Measurements from ENCODE around the gene EEF2KMT.
"Not testable (repeated sequence)": the region's sequence is repeated elsewhere in the genome, so short reads cannot be mapped to it uniquely, and the experiment has no call there.

The EEF2KMT gene

DNA sequence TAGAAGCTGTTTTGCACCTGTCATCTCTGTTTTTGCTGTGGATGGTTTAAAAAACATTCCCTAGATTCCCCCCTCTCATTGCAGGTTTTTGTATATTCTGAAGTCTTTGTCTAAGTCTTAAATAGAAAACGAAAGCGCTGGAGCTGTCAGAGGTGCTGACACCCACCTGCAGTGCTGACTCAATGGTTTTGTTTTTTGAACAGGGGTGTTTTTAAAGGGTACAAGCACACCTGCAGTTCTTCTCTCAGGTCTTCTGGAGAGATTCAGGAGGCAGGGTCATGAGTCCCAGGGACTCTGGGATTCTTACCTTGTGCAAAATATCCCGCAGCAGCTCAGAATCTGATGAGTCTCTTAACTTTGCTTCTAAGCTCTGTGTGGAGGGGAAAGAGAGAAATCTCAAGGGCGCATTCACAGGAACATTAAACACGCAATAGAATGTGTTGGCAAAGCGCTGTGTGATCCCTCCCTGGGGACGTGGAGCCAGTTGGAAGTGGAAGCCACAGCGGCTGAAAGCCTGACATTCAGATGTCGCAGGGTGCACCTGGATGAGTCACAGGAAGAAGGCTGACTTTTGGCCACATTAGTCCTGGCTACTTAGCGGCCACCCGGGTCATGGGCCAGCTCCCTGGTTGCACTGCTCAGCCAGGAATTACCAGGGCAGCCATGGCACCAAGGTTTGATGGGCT is 2.3 kb downstream of the EEF2KMT start:
- DNase-seq = not testable (repeated sequence)

DNA sequence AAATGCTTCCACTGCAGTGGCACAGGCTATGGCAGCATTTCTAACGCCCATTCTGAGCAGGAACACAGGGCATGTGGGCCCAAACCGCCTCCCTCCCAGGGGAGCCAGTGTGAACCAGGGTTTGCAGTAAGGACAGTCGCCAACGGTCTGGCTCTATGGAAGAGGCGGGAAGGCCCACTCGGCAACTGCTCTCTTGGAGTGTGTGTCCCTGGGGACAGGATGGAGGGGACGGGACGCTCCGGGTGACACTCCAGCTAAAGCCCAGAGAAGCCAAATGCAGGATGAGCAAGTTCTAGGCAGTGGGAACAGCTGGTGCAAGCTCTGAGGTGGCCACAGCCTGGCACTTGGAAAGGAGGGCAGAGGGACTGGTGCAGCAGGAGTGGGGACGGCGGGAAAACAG is 3.8 kb downstream of the EEF2KMT start:
- not testable (repeated sequence) for DNase-seq

DNA sequence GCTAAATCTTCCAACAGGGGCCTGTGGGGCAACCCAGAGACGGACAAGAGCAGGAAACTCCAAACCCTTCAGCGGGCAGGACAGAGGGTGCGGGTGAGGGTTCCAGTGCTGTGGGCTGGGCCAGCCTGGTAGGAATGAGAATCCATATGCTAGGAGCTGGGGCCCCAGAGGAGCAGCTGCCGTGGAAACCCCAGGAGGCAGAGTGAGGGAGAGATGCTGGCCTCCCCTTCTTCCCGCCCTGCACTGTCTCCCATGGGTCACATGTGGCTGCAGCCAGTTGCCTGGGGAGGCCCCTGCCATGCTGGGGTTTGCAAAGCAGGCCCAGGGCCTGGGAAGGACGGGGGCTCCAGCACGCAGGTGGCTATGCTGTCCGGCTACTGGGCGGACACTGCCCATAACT is 4.5 kb downstream of the EEF2KMT start:
- not testable (repeated sequence) for DNase-seq

DNA sequence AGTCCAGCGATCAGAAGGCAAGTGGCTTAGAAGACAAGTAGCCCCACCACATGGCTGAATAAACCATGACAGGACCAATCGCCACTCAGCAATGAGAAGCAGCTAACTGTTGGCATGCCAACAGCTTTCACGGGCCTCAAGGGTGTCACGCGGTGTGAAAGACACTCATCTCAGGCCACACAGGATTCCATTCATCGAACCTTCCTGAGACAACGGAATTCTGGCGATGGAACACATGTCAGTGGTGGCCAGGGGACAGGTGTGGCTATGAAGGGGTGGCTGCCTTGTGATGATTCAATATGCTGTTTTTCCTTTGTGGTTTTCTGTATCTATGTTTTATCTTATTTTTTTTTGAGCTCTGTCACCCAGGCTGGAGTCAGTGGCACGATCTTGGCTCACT is 7.0 kb downstream of the EEF2KMT start:
- not testable (repeated sequence) for DNase-seq

DNA sequence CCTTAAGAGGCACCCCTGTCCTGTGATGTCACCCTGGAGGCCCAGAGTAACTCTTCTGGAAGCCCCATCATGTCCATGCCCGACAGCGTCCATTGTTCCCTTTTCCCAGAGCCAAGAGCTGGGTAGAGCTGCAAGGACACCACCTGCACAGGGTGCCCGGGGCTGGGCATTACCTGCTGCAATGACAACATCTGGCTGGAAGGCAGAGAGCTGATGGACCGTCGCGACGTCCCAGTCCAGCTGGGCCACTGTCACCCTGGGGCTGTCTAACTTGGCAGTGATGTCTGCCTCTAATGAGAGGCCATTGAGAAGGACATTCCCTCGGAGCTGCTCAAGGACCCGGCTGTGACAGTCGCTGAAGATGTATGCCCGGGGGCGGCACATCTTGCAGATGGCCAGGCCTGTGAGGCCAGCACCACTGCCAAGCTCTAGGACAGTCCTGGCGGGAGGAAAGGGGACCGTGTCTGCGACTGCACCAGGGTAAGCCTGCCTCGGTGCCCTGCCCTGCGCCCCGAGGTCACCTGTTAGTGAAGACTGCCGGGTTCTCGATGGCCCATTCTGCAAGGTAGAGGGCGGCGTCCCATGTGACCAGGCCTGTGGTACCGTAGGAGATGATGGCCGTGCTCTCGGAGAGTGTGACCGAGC is 7.6 kb downstream of the EEF2KMT start:
- not testable (repeated sequence) for DNase-seq

DNA sequence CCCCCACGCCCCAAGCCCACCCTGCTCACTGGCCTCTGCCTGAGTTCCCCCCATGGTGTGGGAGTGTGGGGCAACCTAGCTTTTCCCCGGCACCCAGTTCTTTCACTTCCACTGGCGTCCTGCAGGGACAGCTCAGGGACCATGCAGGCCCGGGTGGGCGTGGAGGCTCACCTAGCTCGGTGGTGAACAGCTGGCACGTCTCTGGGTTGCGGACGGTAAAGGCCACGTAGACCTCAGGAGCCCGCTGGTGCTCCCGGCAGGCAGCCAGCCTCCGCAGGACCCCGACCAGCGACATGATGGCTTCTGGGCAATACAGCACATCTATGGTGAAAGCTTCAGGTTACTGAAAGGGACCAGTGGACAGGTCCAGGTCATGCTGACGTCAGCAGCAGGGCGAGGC is 8.7 kb downstream of the EEF2KMT start:
- DNase-seq = not testable (repeated sequence)

DNA sequence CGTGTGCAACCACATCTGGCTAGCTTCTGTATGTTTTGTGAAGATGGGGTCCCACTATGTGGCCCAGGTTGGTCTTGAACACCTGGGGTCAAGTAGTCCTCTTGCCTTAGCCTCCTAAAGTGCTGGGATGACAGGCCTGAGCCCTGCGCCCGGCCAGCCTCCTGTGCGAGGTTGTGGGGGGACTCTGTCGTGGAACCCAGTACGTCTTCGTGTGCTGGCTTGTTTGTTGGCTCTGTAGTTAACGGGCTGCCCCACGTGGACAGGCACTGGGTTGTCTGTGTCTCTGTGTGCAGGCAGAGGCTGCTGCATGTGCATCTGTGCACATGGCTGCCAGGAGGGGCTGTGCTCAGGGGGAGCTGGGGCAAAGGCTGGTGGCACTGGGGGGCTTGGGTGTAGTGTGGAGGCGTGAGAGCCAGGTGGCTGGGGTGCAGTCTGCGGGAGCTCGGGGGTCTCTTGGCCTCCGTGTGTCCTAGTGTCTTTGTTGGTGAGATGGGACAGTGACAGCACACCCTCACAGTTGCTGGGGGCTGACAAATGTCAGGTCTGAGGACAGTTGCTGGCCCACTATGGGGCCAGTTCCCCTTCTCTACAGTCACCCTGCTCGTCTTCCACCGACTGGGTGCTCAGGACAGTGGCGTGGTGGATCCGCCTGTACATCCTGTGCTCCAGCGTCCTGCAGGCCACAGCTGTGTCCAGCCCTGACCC is 9.4 kb downstream of the EEF2KMT start:
- not testable (repeated sequence) for DNase-seq

DNA sequence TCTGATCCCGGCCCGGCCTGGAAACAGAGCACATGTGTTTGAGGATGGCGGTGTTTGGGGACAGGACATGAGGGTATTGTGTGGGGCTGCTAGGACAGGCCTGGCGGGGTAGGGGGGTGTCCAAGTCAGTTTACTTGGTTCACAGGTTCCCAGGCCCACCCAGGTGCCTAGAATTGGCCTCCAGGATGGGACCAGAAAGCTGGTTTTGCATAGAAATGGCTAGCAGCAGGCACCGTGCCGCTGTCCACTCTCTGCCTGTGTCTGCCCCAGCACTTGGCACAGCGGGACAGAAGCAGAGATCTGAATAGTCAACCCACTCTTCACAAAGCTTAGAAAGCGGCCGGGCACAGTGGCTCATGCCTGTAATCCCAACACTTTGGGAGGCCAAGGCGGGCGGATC is 11.9 kb downstream of the EEF2KMT start:
- not testable (repeated sequence) for DNase-seq

DNA sequence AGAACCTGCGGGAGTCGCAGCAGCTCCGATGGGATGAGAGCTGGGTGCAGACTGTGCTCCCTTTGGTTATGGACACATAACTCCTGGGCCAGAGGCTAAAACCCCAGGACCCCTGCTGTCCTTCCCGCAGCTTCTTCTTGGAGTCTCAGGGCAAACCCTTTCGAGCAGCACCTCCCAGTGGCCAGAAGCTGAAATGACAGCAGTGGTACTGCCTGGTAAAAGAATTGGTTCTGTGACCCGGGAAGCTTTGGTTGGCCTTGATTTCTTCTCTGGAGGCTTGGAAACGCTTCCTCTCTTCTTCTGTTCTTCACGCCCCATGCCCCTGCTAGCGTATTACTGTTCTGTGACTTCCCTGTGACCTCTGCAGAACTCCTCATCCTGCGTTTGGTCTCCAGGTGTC is 12.8 kb downstream of the EEF2KMT start:
- peak; percentile 28 for DNase-seq

DNA sequence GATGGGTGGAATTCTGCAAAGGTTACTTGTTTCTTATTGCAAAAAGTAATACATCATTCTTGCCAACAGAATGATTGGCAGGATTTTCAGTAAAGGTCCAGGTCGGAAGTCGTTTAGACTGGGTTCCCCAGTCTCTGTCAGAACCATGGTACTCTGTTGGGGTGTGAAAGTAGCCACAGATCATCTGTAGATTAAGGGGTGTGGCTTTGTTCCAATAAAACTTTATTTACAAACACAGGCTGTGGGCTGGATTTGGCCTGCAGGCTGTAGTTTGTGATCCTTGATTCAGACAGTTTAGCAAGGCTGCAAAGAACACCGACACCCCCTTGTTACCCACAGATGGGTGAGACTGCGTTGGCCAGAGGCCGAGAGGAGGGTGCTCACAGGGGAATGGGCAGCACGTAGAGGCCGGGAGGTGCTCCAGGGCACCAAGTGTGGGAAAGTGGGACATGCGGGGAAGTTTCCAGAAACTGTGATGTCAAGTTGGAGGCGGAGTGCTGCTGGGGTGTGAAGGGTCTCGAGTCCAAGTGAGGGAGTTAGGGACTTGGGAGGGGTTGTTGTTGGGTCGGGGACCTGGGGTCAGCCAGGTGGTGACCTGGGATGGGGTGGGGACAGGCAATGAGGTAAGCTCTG is 13.4 kb downstream of the EEF2KMT start:
- DNase-seq = not testable (repeated sequence)

DNA sequence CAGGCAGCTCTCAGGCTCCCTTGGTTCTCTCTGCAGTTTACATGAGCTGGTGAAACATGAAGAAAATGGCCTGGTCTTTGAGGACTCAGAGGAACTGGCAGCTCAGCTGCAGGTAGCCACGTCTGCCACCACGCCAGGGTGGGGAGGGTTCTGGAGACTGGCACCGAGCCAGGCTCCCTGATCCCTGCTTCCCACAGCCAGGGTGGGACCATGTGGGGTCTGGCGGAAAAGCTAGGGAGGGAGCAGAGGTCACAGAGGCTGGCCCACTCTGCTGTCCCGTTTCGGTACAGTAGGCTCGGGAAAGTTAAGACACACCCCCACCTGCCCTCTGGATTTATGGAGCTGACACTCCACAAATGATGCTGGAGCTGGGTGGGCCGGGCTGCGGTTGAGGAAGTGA is 13.9 kb downstream of the EEF2KMT start:
- DNase-seq = not testable (repeated sequence)

DNA sequence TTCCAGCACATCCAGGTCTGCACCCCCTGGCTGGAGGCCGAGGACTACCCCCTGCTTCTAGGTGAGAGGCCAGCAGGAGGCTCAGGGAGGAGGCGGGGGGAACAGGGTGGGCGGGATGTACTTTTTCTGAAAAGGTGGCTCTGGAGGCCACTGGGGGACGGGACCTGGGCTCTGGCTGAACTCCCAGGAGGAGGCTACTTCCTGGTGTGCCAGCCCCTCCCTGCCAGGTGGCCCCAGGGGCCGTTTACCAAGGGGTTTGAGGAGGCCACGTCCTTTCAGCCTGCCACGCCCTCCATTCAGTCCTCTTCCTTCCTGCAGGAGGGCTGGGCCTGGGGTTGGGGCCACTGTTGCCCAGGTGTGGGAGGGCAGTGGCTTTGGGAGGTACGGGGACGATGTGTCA is 16.6 kb downstream of the EEF2KMT start:
- DNase-seq = not testable (repeated sequence)

DNA sequence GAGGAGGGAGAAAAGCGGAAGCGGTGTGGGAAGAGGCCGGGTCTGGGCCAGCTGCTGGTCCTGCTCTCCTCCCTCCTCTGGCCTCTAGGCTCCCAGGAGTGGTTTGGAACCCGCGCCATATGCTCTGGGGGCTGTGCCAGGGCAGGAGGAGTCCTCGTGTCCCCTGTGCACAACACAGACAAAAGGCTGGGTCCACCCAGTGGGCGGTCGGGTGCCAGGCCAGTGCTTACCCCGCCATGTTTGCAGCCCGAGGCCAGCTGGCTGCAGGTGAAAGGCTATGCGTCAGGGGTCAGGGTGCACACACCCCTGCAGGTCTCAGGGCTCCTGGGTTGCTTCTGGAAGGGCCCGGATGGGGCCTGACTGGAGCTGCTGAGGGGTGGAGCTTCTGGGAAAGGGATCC is 17.1 kb downstream of the EEF2KMT start:
- not testable (repeated sequence) for DNase-seq

DNA sequence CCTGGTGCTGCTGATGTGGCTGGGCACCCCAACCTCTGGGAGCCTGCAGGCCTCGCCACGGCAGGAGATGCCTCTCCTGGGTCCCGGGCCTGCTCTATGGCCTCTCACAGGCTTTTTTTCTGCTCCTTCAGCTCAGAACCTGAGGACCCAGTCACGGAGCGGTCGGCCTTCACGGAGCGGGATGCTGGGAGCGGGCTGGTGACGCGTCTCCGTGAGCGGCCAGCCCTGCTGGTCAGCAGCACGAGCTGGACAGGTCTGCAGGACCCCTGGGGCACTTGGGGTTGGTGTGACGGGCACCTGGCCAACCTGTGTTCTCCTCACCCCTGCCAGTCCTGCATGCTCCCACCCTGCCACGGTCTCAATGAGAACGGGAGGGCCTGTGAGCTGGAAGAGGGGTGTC is 19.0 kb downstream of the EEF2KMT start:
- no peak for DNase-seq

DNA sequence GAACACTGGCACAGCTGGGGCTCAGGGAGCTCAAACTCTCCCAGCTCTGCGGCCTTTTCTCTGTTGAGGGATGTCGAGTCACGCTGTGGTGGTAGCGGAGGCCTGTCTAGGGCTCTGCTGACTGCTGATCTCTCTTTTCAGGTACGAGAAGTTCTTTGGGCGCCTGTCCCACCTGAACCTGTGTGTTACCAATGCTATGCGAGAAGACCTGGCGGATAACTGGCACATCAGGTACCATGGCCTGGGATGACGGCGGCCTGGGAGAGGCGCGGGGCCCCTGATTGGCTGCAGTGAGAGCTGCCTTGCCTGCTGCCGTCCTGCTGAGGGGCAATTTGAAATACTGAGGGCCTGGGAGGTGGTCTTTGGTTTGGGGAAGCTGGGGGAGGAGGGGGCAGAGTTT is 20.3 kb downstream of the EEF2KMT start:
- DNase-seq = no peak

DNA sequence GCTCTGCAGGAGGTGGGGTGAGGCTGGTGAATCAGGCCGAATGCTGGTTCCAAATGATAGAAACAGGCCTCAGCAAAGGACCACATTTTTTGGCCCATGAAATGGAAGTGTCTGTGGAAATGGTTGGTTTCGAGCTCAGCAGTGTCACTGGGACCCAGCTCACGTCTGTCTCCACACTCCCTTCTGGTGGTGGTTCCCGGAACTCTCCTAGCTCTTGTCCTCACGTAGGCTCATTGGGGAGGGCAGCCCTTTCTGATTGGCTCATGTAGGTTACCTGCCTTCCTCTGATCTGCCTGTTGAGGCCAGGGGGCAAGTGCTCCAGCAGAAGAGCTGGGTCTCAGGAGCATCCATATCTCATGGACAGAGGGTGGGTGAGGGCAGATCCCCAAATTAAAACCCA is 22.0 kb downstream of the EEF2KMT start:
- DNase-seq = no peak

DNA sequence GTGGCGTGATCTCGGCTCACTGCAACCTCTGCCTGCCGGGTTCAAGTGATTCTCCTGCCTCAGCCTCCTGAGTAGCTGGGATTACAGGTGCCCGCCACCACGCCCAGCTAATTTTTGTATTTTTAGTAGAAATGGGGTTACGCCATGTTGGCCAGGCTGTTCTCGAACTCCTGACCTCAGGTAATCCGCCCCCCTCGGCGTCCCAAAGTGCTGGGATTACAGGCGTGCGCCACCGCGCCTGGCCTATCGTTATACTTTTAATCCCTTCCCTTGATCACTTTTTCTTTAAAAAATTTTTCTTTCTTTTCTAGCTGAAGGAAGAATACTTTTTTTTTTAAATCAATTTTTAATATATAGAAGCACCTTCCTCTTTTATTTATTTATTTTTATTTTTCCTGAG is 23.8 kb downstream of the EEF2KMT start:
- DNase-seq = not testable (repeated sequence)

DNA sequence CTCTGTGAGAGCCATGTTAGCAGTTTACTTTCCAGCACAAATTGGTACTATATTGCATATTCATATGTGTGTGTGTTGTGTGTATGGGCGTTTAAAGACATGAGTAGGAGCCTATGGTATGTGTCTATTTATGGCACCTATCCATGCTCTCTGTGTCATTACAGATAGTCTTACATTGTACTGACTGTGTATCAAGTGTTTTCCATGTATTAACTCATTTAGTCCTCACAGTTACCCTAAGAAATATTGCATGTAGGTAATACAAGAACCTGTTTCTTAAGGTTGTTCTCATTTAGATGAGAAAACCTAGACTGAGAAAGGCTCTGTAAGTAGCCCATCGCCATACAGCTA is 24.3 kb downstream of the EEF2KMT start:
- DNase-seq = no peak

DNA sequence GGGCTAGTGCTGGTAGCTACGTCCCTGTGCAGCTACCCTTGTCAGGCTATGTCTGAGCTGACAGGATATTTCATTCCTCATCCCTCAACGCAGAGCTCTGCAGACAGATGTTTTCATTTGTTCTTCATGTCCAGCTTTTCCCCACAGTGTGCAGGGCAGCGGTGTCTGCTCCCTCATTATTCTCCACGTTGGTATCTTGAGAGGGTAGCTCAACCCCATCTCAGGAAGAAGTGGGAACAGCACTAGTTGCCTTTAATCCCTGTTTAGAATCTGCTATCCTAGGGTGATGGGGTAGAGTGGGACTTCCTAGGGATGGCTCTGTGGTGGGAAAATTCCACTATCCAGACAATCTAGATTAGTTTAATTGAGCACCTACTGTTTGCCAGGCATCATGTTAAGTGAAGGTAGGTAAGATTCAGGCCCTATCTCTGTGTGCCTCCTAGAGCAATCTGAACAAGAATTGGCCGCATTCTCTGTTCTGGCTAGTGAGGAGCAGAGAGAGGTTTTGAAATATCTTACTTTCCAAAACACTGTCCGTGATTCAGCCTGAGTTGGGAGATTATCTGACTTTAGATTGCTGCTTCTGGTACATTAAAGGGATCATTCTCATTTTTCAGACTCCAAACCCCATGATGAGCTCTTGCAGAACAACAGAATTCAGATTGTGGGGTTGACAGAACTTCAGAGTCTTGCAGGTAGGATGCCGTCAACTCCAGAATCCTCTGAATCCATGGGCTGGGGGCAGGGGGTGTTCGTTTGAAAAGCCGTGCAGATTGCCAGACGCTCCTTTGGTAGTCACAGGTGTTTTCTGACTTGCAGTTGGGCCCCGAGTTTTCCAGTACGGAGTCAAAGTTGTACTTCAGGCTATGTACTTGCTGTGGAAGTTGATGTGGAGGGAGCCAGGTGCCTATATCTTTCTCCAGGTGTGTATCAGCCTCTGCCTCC is 25.0 kb downstream of the EEF2KMT start:
- DNase-seq = no peak

DNA sequence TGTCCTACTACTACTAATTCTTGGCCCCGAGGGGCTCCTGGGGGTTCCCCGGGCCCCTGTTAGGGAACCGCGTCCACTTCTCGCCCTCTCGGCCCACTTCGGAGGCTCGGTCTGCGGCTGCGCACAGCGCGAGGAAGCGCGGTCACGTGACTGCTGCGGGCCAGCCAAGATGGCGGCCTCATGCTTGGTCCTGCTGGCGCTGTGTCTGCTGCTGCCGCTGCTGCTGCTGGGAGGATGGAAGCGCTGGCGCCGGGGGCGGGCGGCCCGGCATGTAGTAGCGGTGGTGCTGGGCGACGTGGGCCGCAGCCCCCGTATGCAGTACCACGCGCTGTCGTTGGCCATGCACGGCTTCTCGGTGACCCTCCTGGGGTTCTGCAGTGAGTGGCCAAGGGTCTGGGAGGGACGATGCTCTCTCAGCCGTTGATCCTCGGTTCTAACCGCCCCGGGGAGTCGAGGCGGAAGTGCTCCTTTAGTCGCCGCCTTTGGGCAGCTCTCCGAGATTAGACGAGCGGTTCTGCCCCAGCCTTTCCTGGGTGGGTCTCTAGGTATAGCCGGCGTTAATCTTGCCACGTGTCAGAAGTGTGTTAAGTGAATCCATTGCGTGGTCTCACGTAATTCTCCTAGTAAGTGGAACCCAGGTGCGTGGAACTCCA is 25.8 kb downstream of the EEF2KMT start, which contains the start of gene ALG1:
Gene ALG1 (plus strand): TSS at position 163 of the 653 bp plus-strand sequence. CDS start 7 bp downstream, at position 170.
- peak; percentile 90 for DNase-seq

DNA sequence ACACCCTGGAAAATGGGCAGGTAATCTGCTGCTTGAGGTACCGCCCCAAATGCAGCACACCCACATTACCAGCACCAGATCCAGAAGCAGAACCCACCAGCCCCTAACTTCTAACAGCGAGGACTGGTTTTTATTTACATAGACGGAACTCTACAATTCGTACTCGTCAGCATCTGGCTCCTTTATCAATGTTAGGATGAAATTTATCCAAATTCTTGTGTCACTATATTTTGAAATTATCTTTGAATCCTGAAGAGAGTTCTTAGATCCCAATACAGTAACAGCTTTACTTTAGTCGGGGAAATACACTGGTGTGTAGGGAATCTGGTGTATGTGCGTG is 26.3 kb downstream of the EEF2KMT start:
- no peak for DNase-seq
